Putamen (tissue), 1 donor: ENCODE measurements around the gene HIKESHI.
"Not testable (repeated sequence)": the region's sequence is repeated elsewhere in the genome, so short reads cannot be mapped to it uniquely, and the experiment has no call there.

Experiments used
- DNase-seq: peaks from one replicate; pipeline ENCODE4 v3.0.0-alpha.2; 2016; ENCODE audit warnings: low spot score

Gene HIKESHI

DNA sequence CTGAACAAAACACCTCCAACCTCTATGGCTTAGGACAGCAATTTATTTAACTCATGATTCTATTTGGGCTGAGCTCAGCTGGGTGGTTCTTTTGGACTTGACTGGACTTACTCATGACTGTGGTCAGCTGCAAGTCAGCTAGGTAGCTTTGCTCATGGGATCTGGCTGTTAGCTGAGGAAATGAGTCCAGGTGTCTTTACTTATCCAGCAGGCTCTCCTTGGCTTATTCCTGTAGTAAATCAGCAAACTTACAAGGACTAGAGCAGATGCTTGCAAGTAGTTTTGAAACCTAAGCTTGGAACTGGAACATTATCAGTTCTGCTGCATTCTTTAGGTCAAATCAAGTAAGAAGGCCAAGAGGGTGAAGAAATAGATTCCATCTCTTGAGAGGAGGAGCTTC, 8.0 kb upstream of the HIKESHI start:
- no peak for DNase-seq

DNA sequence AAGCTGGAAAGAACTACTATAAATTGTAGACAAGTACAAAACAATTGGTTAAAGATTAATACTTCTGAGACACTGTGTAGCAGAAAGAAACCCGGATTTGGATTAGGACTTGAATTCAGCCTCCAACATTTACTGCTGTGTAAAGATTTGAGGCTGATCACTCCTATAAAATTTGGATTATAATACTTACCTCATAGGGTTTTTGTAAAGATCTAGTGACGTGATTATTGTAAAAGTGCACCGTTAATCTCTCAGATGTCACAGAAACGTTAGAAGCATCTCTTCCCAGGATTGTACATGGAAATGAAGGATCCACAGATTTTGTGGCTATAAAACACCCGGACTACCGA, 323 bp upstream of the HIKESHI start:
- DNase-seq = no peak

DNA sequence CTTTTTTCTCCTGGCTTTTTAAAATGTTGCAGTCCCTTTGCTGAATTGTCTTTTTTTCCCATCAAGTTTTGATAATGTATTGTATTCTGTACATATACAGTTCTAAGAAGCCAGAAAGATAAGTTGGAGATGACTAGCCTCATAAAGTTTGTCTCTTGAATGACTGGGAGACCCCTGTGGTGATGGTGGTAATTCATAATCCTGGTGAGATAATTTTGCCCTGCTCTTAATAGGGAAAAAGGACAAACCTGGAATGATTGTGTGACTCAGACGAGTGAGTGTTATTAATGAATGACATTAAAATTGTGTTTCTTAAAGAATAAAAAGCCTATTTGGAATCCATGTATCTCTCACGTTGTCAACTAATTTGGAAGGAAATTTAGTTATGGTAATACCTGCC, 1.2 kb downstream of the HIKESHI start:
- DNase-seq = no peak

DNA sequence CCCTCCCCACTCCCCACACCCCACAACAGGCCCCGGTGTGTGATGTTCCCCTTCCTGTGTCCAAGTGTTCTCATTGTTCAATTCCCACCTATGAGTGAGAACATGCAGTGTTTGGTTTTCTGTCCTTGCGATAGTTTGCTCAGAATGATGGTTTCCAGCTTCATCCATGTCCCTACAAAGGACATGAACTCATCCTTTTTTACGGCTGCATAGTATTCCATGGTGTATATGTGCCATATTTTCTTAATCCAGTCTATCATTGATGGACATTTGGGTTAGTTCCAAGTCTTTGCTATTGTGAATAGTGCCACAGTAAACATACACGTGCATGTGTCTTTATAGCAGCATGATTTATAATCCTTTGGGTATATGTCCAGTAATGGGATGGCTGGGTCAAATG, 6.7 kb downstream of the HIKESHI start:
- DNase-seq = not testable (repeated sequence)

DNA sequence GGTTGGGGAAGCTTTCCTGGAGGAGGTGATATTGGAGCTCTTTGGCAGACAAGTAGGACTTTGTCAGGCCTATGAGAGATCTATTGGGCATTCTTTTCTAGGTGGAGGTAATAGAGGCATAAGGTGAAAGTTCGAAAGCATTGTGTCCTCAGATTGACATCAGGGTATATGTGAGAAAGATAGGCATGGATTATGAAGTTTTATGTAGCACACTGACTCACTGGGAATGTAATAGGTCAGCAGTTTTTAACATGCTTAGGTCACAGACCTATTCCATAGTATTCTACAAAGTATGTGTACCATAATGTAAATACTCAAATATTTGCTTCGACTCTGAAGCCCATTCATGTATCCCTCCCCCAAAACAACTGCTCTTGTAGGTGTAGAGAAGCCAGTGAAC, 11.8 kb downstream of the HIKESHI start:
- no peak for DNase-seq

DNA sequence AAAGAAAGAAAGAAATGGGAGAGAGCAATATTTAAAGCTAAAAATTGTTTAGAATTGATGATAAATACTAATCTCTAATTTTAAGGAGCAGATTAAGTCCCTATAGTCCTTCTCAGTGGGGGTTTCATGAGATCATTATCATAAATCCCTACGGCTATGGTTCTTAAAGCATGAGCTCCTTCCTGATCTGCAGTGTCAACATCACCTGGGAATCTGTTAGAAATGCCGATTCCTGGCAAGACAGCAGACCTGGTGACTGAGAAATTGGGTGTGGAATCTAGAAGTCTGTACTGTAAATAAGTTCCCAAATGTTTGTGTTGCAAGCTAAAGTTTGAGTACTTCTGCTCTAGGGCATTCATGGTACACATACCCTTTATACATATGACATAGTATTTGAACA, 12.6 kb downstream of the HIKESHI start:
- DNase-seq = no peak

DNA sequence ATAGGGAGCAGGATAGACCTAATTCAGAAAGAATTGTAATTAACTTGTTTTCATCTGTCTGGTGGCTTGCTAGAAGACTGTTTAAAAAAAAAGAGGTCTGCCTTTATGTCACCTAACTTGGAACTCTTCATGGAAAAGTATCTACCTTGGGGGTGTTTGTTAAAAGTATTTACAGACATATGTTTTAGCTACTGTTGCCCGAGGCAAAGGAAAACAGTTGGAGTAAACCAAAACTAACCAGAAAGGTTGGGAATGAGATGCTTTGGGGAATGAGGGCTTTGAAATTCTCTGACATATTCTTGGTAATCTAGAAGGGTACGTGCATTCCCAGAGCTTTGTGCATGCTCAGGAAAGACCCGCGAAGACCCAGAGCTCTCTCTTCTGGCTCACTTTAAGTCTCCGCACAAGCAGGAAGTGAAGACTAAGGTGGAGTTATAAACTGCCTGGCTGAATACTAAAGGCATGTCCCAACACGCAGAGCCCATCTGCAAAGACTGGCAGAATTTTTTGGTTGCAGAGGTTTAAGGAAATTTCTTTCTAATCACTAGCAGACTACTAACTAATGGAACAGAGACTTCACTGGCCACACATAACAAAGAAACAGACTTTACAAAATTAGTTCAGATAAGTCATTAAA, 33.2 kb downstream of the HIKESHI start:
- DNase-seq = no peak

DNA sequence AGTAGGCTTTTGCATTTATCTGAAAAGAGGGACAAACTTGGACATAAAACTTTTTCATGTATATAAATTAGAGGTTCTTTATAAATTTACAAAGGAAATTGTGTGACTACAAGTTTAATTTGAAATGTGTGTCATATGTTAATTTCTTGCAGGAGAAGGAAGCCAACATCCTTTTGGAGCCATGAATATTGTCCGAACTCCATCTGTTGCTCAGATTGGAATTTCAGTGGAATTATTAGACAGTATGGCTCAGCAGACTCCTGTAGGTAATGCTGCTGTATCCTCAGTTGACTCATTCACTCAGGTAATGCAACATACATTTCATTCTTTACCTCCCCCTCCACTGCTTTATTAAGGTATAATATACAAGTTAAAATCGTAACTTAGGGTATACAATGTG, 35.2 kb downstream of the HIKESHI start:
- DNase-seq = no peak

DNA sequence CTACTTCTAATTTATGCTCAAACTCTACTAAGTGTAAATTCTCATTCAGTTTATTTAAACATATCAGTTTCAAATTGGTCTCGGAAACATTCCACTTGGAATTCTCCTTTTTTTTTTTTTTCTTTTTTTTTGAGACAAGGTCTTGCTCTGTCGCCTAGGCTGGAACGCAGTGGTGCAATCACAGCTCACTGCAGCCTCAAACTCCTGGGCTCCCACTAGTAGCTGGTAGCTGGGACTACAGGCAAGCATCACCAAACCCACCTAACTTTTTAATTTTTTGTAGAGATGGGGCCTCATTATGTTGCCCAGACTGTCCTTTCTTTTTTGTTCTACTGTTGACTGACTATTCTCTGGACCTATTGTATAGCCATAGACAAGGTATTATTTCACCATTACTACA, 39.3 kb downstream of the HIKESHI start:
- no peak for DNase-seq

DNA sequence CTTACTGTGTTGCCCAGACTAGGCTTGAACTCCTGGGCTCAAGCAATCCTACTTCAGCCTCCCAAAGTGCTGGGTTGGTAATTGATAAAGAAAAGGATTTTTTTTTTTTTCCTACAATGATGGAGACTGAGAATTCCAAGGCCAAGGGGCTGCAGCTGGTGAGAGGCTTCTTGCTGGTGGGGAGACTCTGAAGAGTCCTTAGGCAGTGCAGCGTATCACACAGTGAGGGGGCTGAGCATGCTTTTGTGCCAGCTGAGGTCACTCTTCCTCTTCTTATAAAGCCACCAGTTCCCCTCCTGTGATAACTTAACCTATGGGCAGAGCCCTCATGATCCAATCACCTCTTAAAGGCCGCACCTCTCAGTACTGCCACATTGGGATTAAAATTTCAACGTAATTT, 44.5 kb downstream of the HIKESHI start:
- no peak for DNase-seq

DNA sequence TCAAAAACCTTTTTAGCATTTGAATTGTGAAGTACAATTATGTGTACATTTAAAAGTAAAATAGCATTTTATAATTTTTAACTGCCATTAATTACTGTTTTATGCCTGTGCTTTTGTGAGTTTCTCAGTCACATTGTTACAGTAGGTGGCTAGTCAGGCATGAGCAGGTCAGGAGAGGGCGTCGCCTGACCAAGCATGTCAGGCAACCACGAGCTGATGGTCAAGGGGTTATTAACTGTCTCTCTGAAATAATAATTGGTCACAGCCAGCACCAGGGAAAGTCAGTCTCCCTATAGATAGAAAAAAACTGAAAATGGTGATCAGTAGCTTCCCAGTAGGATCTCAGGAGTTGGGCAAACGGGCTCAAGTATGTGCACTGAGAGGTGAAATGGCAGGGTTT, 53.2 kb downstream of the HIKESHI start:
- no peak for DNase-seq

DNA sequence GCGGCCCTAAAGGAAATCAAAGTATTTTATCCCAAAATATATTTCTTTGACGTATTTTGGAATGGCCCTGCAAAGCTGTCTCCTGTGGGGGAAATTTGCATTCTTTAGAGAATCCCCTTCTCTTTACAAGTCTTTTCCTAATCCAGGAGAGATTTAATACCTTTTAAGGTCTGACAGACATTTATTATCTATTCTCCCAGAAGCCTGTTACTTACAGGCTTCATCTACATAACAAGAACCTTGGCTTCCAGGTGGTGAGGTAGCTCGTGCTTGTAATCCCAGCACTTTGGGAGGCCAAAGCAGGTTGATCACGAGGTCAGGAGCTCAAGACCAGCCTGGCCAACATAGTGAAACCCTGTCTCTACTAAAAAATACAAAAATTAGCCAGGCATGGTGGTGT, 55.4 kb downstream of the HIKESHI start:
- DNase-seq = not testable (repeated sequence)

DNA sequence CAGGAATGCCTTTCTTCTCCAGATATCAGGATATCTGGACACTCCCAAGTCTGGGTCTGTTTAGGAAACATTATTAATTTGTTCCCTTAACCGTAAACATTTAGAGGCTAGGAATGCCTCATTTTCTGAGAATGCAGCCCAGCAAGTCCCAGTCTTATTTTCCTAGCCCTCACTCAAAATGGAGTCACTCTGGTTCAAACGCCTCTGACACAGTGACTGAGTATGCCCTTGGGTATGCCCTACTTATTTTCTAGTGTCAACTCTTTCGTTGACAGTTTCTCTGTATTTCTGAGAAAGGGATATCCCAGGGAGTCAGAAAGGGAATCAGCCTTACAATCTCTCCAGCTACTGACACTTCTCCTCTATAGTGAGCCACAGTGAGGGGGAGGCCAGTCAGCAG, 56.7 kb downstream of the HIKESHI start:
- no peak for DNase-seq

DNA sequence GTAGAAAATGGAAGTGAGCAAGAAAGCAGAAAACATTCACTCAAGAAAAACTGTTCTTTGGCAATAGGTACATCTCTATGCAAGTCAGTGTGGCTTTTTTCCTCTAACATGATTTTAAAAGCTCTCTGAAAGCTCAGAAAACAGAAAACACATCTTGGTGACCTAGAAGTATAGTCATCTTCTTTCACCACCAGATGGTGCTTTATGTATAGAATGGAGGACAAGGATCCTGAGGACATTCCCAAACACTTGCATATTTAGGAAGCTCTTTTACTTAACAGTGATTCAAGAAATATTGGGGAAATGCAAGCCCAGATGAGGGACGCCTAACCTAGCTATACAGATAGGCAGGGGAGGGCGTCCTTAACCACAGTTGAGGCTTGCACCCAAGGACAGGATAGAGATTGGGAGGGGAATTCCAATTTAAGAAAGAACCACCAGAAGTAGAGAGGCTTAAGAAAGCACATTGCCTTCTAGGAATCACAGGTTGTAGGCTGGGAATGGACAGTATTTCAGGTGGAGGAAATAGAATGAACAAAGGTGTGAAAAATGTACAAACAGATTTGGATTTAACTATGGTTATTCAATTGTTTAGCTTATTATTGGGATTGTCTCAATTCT, 58.8 kb downstream of the HIKESHI start:
- no peak for DNase-seq

DNA sequence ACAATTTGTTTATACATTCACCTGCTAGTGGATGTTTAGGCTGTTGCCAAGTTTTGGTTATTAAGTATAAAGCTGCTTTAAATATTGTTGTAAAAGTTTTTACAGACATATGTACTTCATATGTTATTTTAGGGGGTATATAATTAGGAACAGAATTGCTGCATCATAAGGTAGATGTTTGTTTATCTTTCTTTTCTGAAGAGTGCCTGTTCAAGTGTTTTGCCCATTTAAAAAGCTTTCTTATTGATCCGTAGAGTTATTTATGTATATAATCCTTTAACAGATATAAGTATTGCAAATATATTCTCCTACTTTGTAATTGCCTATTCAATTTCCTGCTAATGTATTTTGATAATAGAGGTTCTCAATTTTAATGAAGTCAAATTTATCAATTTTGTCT, 61.4 kb downstream of the HIKESHI start:
- no peak for DNase-seq

DNA sequence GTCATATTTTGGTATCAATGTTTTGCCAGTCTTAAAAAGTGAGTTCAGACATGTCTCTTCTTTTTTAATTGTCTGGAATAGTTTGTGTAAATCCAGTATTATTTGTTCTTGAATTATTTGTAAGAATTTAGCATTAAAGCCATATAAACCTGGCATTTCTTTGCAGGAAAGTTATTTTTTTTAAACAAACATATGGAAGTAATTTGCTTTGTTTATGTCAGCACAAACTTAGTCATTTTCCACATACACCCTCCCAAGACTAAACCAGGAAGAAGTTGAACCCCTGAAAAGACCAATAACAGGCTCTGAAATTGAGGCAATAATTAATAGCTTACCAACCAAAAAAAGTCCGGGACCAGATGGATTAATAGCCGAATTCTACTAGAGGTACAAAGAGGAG, 63.5 kb downstream of the HIKESHI start:
- DNase-seq = no peak

DNA sequence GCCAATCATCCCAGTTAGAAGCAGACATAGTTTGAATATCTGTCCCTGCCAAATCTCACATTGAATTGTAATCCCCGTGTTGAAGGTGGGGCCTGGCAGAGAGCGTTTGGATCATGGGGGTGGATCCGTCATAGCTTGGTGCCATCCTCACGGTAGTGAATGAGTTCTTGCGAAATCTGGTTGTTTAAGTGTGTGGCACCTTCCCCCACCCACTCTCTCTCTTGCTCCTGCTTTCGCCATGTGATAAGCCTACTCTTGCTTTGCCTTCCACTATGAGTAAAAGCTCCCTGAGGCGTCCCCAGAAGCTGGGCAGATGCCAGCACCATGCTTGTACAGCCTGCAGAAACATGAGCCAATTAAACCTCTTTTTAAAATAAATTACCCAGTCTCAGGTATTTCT, 67.6 kb downstream of the HIKESHI start:
- no peak for DNase-seq

DNA sequence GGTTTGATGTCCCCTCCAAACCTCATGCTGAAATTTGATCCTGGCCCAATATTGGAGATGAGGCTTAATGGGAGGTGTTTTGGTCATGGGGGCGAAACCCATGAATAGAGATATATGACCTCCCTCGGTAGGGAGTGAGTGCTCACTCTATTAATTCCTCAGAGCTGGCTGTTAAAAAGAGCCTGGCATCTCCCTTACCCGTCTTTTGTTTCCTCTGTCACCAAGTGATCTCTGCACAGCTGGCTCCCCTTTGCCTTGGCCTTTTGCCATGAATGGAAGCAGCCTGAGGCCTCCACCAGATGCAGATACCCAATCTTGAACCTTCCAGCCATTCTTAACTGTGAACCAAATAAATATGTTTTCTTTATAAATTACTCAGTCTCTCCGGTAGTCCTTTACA, 68.1 kb downstream of the HIKESHI start:
- DNase-seq = no peak

DNA sequence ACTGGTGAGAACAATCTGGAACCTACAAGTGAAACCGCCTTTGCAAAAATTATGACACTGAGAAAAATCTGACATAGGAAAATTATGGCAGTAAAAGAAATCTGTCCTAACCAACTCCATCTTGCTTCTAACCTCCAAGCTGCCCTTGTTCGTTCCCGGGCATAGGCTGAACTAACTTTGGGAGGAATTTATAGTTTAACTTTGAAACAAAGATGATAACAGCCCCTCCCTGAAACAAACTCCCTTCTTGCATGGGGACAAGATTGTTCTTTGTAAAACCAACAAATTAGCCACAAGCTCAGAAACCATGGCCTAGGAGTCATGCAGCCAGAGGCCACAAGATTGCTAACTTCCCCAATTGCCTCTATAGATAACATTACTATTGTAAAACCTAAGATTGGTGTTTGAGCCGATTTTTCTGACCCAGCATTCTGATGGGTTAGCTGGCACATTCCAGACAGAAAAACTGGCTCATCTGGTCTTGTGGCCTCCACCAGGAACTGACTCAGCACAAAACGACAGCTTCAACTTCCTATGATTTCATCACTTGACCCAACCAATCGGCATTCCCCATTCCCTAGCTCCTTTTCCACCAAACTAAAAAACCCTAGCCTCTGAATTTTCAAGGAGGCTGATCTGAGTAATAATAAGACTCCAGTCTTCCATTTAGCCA, 69.0 kb downstream of the HIKESHI start:
- DNase-seq = no peak

DNA sequence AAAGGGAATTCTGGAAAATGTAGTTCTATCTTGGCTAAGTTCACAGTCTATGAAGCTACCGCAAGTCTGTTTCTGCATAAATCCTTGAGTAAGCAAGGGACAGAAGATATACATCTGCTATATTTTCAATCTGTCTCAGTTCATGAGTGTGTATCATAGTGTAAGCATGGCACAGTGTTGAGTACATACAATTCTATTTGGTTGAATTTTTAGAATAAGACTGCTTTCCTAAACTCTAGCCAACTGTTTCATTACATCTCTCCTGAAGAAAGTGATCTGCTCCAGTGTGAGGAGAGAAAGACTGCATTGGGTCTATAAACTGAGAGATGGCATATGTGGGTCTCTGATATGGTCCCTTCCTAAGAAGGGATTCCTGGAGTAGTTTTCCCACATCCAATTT, 70.0 kb downstream of the HIKESHI start:
- no peak for DNase-seq

DNA sequence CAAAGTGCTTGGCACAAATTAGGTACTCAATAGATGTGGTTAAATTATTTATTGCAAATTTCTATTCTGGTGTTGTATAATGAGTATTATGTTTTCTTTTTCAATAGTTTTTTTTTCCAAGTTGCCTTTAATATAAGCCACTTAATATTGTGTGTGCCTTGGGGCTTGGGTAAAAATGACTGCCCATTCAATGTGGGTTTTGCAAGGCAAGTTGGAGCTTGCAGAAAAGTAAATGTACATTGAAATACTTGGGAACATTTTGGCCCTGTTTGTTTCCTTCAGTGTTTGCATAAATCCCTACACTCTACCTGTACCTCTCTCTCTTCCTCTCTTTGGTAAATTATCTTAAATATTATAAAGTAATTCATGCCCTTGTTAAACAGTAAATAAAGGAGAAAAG, 70.5 kb downstream of the HIKESHI start:
- DNase-seq = no peak

DNA sequence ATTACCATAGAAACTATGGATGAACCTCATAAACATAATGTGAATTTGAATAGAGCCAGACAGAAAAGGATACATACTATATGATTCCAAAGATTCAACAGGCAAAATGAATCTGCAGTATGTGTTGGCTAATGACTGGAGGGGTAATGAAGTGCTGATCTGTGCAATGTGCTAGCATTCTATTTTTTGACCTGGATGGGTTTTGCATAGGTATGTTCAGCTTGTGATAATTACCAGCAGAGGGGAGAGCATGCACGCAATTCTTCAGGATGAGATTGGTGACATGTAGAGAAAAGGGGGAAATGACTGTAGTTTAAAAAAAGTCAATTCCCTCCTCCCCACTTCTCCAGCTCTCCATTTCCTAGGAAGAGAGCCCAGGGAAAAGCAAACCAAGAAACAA, 72.0 kb downstream of the HIKESHI start:
- no peak for DNase-seq

DNA sequence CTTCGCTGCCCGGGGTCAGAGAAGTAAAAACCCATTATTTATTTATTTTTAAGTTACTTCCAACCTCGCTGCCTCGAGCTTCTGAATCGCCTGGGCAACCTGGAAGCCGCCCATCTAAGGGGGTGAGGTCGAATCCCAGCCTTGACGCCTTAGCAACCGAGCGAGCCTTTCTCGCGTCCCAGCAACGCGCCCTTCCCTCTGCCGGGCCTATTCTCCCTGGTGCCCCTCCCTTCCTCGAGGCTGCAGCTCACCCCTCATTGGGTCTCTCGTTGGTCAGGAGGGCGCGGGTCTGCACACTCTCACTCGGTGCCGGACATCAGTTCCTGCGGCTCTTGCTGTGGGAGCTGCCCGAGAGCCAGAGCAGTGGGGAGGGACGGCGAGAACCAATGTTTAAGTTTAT, 72.5 kb downstream of the HIKESHI start, which contains the start of gene CCDC81:
CCDC81 (plus strand) TSS at position 302 of the 400 bp plus-strand sequence. CDS start 277 bp downstream, outside the sequence.
- no peak for DNase-seq

DNA sequence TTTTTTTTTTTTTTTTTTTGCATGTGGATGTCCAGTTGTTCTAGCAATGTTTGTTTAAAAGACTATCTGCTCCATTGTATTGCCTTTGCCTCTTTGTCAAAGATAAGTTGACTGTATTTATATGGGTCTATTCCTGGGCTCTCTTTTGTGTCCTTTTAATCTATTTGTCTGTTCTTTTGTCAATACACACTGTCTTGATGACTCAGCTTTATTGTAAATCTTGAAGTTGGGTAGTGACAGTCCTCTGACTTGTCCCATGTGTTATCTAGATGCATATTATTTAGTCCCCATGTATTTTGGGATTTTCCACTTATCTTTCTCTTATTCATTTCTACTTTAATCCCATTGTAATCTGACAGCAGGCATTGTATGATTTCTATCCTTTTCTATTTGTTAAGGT, 75.9 kb downstream of the HIKESHI start:
- DNase-seq = no peak
